ENCODE measurements around the gene IQUB.
"Not testable (repeated sequence)": the region's sequence is repeated elsewhere in the genome, so short reads cannot be mapped to it uniquely, and the experiment has no call there.

Gene IQUB

DNA sequence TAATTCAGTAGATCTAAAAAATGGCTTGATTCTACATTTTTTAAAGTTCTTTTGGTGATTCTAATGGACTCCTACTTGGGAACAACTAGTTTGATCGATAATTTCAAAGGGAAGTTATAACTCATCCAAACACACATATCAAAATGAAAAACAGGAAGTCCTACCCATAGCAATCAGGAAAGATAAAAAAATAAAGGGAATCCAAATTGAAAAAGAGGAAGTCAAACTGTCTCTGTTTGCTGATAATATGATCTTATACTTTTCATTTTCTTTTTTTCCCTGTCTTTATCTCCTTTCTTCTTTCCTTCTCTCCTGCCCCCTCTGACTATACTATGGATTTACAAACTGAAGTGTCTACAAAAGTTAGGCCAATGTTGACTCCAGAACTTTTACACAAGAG, 118.8 kb downstream of the IQUB start:
- no peak for DNase-seq (ENCODE audit: low read depth in 2 of 2)

DNA sequence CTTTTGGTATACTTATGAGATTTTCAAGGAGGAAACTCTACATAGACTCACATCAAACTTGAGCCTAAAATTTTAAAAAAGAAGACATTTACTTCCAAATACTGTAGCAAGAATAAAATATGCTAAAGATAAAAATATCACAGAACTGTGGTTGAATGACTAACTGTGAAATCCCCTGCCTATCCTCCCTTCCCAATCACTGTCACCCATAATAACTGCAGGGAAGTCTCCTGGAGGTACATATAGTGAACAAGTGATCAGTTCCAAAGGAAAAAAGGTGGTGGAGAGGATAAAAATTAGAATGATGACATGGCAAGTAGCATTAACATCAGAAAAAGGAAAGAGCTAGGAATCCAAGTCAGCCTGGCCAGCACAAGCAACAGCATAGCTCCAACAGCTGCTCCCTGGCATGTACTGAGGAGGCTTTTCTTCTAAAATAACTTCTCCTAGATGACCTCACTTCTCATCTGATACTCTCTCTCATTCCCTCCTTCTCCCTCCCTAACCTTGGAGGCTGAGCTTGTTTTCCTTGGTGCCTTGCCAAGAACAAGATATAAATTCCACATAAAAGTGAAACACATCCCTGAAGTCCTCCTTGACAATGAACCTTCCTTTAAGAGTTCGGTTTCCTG, 124.0 kb downstream of the IQUB start:
- no peak for DNase-seq (ENCODE audit: low read depth in 2 of 2)

DNA sequence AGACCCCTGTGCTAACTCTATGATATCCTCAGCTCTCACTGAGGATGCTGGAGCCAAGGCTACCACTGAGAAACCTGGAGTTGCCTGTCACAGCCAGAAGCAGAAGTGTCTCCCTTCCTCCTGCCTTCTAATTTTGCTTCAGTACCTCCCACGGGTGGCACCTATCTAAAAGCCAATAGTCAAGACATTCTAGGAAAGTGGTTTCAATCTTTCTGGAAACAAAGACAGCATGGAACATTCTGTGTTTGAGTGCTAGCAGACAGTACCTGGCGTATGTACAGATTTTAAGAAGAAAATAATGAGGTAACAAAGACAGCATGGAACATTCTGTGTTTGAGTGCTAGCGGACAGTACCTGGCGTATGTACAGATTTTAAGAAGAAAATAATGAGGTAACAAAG, 126.4 kb downstream of the IQUB start:
- not testable (repeated sequence) for DNase-seq (ENCODE audit: low read depth in 2 of 2)

All from stimulated activated CD8-positive, alpha-beta memory T cell treated with anti-CD3 and anti-CD28 coated beads, Interleukin-7, amount 100 ng/mL, for 4 hours (primary cell).